GM12874 (cell line): ENCODE measurements around the gene CCDC81.

Source experiments
- TF ChIP-seq, protein P1 (sequence below): IDR thresholded peaks from 2 replicates; pipeline ENCODE4 v1.5.1; 2011; ENCODE audit warnings: low read depth, mild to moderate bottlenecking, control low read depth, low read length, moderate library complexity; ENCODE audit not compliant: insufficient read depth

Gene CCDC81

DNA sequence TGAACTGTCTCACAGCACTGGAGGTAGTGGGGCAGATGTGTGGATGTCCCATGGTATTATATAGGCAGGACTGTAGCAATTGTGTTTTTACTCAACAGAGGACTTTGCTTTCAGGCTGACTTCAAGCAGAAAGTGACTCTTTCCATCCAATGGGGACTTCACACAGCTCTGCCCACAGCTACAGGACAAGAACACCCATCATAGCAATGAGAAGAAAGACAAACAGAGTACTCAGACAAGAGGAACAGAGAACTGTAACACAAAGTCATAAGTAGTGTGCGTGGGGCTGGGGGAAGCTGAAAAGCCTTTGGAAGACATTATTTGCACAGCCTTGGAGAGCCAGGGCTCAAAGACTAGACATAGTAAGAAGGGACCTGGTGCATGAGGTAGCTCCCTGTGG is 70.3 kb downstream of the CCDC81 start:
- TF ChIP-seq, protein P1, sequence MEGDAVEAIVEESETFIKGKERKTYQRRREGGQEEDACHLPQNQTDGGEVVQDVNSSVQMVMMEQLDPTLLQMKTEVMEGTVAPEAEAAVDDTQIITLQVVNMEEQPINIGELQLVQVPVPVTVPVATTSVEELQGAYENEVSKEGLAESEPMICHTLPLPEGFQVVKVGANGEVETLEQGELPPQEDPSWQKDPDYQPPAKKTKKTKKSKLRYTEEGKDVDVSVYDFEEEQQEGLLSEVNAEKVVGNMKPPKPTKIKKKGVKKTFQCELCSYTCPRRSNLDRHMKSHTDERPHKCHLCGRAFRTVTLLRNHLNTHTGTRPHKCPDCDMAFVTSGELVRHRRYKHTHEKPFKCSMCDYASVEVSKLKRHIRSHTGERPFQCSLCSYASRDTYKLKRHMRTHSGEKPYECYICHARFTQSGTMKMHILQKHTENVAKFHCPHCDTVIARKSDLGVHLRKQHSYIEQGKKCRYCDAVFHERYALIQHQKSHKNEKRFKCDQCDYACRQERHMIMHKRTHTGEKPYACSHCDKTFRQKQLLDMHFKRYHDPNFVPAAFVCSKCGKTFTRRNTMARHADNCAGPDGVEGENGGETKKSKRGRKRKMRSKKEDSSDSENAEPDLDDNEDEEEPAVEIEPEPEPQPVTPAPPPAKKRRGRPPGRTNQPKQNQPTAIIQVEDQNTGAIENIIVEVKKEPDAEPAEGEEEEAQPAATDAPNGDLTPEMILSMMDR: no peak

DNA sequence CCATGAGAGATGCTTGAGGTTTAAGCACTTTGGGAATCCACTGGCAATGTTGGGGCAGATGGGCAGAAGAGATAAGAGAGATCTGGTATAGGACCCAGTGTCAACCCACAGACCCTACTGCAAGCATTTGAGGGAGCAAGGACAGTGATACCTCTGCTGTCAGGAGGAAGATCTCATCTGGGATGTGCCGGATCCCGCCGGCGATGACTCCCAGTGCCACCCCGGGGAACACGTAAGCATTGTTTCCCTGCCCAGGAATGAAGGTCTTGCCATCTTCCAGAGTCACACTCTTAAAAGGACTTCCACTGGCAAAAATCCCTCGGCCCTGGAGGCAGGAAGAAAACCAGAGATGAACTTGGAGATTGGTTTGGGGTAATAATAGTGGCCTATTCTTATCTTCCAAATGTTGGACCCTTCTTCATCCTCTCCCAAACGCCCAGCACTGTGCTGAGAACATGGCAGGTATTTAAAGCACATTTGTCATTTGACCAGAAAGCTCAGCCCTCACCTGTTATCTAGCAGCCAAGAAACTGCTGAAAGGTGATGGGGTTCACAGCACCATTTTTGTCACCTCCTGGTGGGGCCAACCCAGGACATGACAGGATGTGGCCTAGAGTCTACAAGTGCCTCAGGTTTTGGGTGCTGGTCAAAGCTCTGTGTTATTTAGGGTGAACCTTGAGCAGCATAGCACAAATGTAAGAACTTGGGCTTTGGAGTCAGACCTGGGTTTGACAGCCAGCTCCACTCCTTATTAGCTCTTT is 71.7 kb downstream of the CCDC81 start:
- TF ChIP-seq, protein P1: no peak

DNA sequence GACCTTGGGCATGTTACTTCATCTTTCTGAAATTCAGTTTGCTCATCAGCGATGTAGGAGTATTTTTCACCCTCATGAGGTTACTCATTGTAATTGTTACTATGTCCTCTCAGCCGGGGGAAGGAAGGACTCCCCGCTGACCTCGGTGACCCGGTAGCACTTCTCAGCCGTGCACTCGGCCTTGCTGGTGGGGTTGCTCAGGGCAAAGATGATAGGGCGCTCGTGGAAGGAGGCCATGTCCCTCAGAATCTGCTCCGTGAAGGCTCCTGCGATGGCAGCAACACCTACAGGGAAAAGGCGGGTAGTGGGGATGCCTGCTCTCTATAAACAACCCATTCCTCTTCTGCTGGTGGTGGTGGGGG is 72.2 kb downstream of the CCDC81 start:
- TF ChIP-seq, protein P1: no peak

GRCh38 chr11:86447763-86448480 is 73.2 kb downstream of the CCDC81 start:
- TF ChIP-seq, protein P1: no peak

GRCh38 chr11:86449993-86450629 is 75.4 kb downstream of the CCDC81 start:
- TF ChIP-seq, protein P1: no peak

- TF ChIP-seq, protein P1: peak; percentile 20; the same call in 1 of the 2 replicates
Observed at GRCh38 chr11:86453290-86454030, 78.8 kb downstream of the CCDC81 start.
